Ovary (tissue), 9 donors: ENCODE data around the gene AGPS. TPM values are rescaled to one million over a fixed set of nuclear protein-coding genes. Genes with fewer than 3 reads are reported as not detected.
"Not testable (repeated sequence)": the region's sequence is repeated elsewhere in the genome, so short reads cannot be mapped to it uniquely, and the experiment has no call there.

Experiments used
- DNase-seq, 5 donors: peaks; one replicate each; pipeline ENCODE4 v3.0.0-alpha.2; 2019 to 2020
- H3K27ac ChIP-seq, 2 donors: fragments of 200-600 bp; one replicate each; pipeline versions ENCODE4 v1.5.1 to v1.8.0; 2019 to 2022
- H3K27me3 ChIP-seq: fragments of 200-600 bp; one replicate; pipeline ENCODE4 v1.8.0; 2022
- H3K36me3 ChIP-seq: fragments of 200-600 bp; sonication (generic); one replicate; pipeline ENCODE4 v1.5.1; 2019
- H3K4me1 ChIP-seq: one replicate; pipeline ENCODE4 v1.8.1; 2013; ENCODE audit warnings: mild to moderate bottlenecking, moderate library complexity; ENCODE audit not compliant: insufficient read depth
- H3K4me3 ChIP-seq: fragments of 200-600 bp; sonication (generic); one replicate; pipeline ENCODE4 v1.5.1; 2017
- H3K9me3 ChIP-seq, 2 donors: fragments of 200-600 bp in 1 of 2; sonication (generic) in 1 of 2; one replicate each; pipeline versions ENCODE4 v1.5.1 to v1.8.1; 2013 to 2019; ENCODE audit warnings: mild to moderate bottlenecking in 1 of 2, moderate library complexity in 1 of 2
- EP300 ChIP-seq: sonication (generic); formaldehyde crosslinking; IDR thresholded peaks from one replicate; pipeline ENCODE4 v1.6.1; 2017; ENCODE audit warnings: antibody characterized with exemption
- POLR2A ChIP-seq: fragments of 450-650 bp; IDR thresholded peaks from one replicate; pipeline ENCODE4 v1.6.1; 2017; ENCODE audit warnings: antibody characterized with exemption, mild to moderate bottlenecking, moderate library complexity
- WGBS, 3 donors: extraction: QIAGEN DNeasy Blood & Tissue Kit in 1 of 3; methylation state at CpG; one replicate each; pipeline versions ENCODE4 v1.1.5 to v1.1.7; 2013 to 2017; 5-methylcytosine and 5-hydroxymethylcytosine counted together
- intact Hi-C, 4 donors: fragments of 100-400 bp; cut with DNase I; formaldehyde crosslinking; loops; one replicate each; pipeline versions ENCODE4 v1.11.0 to v1.15.1; 2022 to 2023
- polyA plus RNA-seq, 2 donors: library from polyadenylated mRNA; stranded (reverse); fragments of 200-250 nt in 1 of 2; fragments of 350-450 nt in 1 of 2; fragmentation: Illumina TruSeq in 1 of 2; extraction: RNeasy Lipid Tissue Mini Kit (QIAGEN cat#74804) in 1 of 2; gene quantifications; one replicate each; pipeline ENCODE4 v1.2.3, GENCODE V29; 2013 to 2014
- total RNA-seq, 7 donors: library from RNA; depleted of rRNA in 2 of 7; stranded (reverse); fragments of >200 nt in 2 of 7; fragmentation: NEBNext Ultra II Directional in 3 of 7; extraction: Animal tissue kit (Norgen Biotek cat#: 25700) in 3 of 7; gene quantifications; one replicate each; pipeline versions ENCODE4 v1.1.0 to v1.2.4, GENCODE V29; 2016 to 2023
- TF ChIP-seq, protein P1 (sequence below), 3 donors: fragments of 450-650 bp in 2 of 3; fragments of 200-600 bp in 1 of 3; IDR thresholded peaks; one replicate each; pipeline versions ENCODE4 v1.5.1 to v1.8.0; 2016 to 2022; ENCODE audit warnings: antibody characterized with exemption in 3 of 3, mild to moderate bottlenecking in 1 of 3
- donor health status: DM: no; HTN: no; CAD: no; lungs with moderate emphysema.
- donor health status: DM: no; HTN: no; CAD: no.
- donor health status: Bipolar disorder and iron deficiency.
- donor health status: DM: yes; HTN: yes; CAD: no.
- donor health status: DM: no; HTN: no; CAD: no.
- donor health status: DM: yes; HTN: yes; CAD: no.

The AGPS gene
- total and polyA plus RNA-seq, 9 donors = 5.4 to 31.5 (median 21.3) TPM

DNA sequence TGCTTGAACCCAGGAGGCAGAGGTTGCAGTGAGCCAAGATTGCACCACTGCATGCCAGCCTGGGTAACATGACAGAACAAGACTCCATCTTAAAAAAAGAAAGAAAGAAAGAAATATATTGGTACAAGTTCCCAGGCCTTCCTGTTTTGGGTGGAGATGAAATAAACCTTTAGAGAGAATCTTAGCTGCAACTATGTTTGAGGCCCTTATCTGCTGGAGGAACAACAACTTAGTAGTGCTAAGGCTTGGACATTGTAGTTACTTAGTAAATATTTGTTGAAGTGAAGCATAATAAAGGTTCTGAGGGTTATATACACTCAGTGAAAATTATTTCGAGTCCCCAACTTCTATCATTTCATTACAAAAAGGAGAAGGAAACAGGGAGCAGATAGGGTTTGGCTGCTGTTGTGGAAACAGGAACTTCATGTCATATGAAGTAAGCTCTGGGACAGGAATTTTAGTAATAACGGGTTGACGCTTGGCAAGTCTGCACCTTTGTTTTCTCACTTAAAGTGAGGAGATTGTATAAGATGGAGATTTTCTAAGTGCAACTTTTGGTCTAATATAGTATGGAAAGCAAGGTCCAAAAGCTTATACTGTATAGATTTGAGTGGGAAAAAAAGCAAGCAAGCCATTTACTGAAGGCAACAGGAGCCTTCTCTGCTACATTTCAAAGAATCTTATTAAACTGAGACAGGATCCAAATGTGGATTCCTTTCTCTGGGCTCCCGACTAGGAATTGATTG, 40.0 kb upstream of the AGPS start:
- no peak for DNase-seq
- no peak overlapping the region for H3K4me3 ChIP-seq
- peaks cover 9% of the 10 kb centered on the region for H3K4me1 ChIP-seq
- no peaks in the 10 kb centered on the region for H3K36me3 ChIP-seq
- no peaks in the 10 kb centered on the region for H3K27me3 ChIP-seq
- intact Hi-C loops = no loop called here
- H3K9me3 ChIP-seq = no peaks in the 10 kb centered on the region
- 1 to 8% (median 3%) methylated on average over 4 of the region's 4 CpGs for WGBS, 3 donors
- H3K27ac ChIP-seq = peak overlapping the region in 1 of 2 donors; percentile 31
- TF ChIP-seq POLR2A (no peak), EP300 (no peak)
- TF ChIP-seq, protein P1, sequence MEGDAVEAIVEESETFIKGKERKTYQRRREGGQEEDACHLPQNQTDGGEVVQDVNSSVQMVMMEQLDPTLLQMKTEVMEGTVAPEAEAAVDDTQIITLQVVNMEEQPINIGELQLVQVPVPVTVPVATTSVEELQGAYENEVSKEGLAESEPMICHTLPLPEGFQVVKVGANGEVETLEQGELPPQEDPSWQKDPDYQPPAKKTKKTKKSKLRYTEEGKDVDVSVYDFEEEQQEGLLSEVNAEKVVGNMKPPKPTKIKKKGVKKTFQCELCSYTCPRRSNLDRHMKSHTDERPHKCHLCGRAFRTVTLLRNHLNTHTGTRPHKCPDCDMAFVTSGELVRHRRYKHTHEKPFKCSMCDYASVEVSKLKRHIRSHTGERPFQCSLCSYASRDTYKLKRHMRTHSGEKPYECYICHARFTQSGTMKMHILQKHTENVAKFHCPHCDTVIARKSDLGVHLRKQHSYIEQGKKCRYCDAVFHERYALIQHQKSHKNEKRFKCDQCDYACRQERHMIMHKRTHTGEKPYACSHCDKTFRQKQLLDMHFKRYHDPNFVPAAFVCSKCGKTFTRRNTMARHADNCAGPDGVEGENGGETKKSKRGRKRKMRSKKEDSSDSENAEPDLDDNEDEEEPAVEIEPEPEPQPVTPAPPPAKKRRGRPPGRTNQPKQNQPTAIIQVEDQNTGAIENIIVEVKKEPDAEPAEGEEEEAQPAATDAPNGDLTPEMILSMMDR (IDR thresholded peaks at IDR 0.05) = no peak

DNA sequence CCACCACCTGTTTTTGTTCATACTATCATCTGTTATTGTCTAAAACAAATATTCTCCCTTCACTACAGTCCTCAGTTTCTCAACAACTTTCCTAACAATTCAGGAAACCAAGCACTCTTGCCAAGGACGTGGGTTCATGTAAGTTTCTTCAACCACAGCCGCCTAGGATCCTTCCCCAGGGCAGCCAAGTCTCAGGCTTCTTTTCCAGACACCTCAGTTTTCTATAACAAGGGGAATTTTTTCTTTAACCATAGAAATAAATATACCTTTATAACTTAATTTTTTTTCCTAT, 39.4 kb upstream of the AGPS start:
- peak overlapping the region in 1 of 2 donors; percentile 31 for H3K27ac ChIP-seq
- intact Hi-C loops = no loop called here
- DNase-seq = peak in 1 of 5 donors; percentile 45
- H3K4me3 ChIP-seq = no peak overlapping the region
- no peaks in the 10 kb centered on the region for H3K27me3 ChIP-seq
- 2 to 8% (median 5%) methylated on average over 2 of the region's 2 CpGs for WGBS, 3 donors
- TF ChIP-seq EP300 = no peak
- no peak for TF ChIP-seq POLR2A
- TF ChIP-seq, protein P1 (IDR thresholded peaks at IDR 0.05) = no peak
- H3K9me3 ChIP-seq = no peaks in the 10 kb centered on the region
- no peaks in the 10 kb centered on the region for H3K36me3 ChIP-seq
- H3K4me1 ChIP-seq = peaks cover 9% of the 10 kb centered on the region

DNA sequence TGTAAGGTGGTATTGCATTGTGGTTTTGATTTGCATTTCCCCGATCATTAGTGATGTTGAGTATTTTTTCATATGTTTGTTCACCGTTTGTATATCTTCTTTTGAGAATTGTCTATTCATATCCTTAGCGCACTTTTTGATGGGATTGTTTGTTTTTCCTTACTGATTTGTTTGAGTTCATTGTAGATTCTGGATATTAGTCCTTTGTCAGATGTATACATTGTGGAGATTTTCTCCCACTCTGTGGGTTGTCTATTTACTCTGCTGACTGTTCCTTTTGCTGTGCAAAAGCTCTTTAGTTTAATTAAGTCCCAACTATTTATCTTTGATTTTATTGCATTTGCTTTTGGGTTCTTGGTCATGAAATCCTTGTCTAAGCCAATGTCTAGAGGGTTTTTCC, 38.0 kb upstream of the AGPS start:
- WGBS, 3 donors = 83 to 88% (median 83%) methylated on average over 3 of the region's 3 CpGs
- H3K4me1 ChIP-seq, H3K27ac ChIP-seq, H3K36me3 ChIP-seq, H3K27me3 ChIP-seq, H3K9me3 ChIP-seq, H3K4me3 ChIP-seq, intact Hi-C loops, DNase-seq: not testable (repeated sequence)

DNA sequence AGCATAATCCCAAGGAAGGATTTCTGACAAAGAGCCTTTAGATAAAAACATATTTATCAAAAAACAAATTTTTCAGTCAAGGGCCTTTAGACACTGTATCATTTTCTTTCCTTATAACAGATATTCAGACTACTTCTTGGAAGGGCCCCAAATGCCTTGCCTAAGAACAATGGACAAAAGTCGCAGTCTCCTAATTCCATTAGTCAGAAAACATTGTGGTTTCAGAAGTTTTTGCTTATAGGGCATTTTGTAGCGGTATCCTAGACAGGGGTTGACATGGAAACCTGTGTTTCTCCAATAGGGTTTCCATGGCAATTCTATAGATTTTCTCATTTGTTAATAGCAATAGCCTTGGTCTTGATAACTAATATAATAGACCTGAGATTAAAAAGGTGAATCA, 36.7 kb upstream of the AGPS start:
- Histone ChIP-seq H3K27ac (no peak overlapping the region), H3K36me3 (no peaks in the 10 kb centered on the region), H3K9me3 (no peaks in the 10 kb centered on the region), H3K4me3 (no peak overlapping the region), H3K4me1 (peaks cover 6% of the 10 kb centered on the region), H3K27me3 (no peaks in the 10 kb centered on the region)
- TF ChIP-seq EP300 (no peak), POLR2A (no peak)
- TF ChIP-seq, protein P1 (IDR thresholded peaks at IDR 0.05) = no peak
- intact Hi-C loops = no loop called here
- no peak for DNase-seq
- WGBS, 3 donors = 93 to 95% (median 95%) methylated on average over 2 of the region's 2 CpGs

DNA sequence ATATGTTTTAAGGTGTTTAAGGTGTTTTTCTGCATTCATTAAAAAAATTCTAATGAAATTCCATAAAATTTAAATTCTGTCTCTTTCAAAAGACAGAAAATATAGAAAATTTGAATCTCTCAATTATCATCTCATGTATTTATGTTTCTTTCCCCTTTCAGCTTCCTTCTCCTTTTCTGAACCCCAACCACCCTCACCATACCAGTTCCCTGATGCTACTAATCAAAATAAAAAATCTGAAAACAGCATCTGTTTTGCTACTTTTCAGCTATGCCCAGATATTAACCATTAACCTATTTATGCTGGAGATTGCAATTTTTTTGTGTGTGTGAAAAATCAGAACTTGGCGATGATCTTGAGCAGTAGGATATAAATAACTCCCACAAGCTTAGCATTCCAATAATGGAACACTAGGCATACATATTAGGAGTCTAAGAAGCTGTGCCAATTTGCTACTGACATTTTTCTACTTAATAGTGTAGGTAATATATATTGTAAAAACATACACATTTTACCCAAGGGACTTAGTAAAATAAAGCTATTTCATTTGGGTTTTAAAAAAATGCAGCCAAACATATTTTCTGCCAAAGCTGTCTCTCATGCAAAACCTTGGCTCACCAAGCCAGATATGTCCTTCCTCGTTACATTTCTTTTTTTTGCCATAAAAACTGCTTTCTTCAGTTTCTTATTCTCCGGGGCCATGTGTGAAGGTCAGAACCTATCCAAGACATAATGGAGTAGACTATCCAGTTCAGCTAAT, 32.6 kb upstream of the AGPS start:
- Histone ChIP-seq H3K36me3 (no peaks in the 10 kb centered on the region), H3K9me3 (no peaks in the 10 kb centered on the region), H3K4me3 (no peak overlapping the region), H3K27ac (no peak overlapping the region), H3K27me3 (no peaks in the 10 kb centered on the region), H3K4me1 (peaks cover 4% of the 10 kb centered on the region)
- TF ChIP-seq EP300 = no peak
- no peak for TF ChIP-seq POLR2A
- TF ChIP-seq, protein P1 (IDR thresholded peaks at IDR 0.05) = no peak
- no peak for DNase-seq
- 9 to 19% (median 10%) methylated on average over 3 of the region's 3 CpGs for WGBS, 3 donors
- intact Hi-C loops = no loop called here
